ENCODE data around the gene COA3.

DNA sequence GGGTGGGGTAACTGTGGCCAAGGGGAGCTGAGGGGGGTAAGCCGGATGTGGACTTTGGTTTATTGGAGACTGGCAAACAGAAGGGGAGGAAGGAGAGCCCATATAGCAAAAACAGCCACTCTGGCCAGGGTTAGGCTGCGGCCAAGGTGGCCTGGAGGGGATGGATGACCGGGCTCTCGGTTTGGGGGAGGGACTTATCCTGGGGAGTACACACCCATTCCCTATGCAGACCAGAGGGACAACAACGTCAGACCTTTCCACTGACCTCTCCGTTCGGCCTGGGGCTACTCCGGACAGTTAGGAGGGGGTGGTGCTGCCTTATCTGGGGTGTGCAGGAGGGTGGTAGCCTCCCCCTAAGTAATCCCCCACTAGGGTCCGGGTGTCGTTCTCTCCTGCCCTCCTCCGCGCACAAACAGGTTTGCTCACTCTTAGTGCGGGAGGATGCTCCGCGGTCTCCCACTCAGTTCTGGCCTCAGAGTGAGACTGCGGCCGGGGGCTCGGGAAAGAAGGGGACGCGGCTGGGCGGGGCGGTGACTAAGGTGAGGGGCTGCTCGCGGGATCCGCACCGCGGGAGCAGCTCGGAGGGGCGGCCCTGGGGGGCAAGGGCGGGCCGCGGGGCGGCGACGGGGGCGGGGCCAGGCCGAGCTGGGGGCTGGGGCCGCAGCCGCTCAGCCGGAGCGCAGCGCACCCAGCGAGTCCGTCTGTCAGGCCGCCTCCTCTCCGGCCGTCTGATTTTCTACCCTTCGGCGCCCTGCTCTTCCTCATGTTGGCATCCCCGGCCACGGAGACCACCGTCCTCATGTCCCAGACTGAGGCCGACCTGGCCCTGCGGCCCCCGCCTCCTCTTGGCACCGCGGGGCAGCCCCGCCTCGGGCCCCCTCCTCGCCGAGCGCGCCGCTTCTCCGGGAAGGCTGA is 18.3 kb downstream of the COA3 start, which contains the start of gene WNK4:
- TF ChIP-seq EZH2phosphoT487 (IDR thresholded peaks at IDR 0.05; ENCODE audit: unreplicated experiment) (no peak), EZH2 (IDR thresholded peaks at IDR 0.05; ENCODE audit: low read depth, unreplicated experiment) (no peak), POLR2AphosphoS5 (IDR thresholded peaks at IDR 0.05; ENCODE audit: low read depth) (peak; percentile 37; the same call in 1 of the 2 replicates), NANOG (IDR thresholded peaks at IDR 0.05; ENCODE audit: borderline replicate concordance) (no peak), CREB1 (CRISPR knock-in tag; IDR thresholded peaks at IDR 0.05; ENCODE audit: low read depth) (no peak), JUNB (IDR thresholded peaks at IDR 0.05; ENCODE audit: unreplicated experiment) (no peak), ZNF331 (CRISPR knock-in tag; IDR thresholded peaks at IDR 0.05; ENCODE audit: low read depth) (no peak)
- TF ChIP-seq, protein P1, sequence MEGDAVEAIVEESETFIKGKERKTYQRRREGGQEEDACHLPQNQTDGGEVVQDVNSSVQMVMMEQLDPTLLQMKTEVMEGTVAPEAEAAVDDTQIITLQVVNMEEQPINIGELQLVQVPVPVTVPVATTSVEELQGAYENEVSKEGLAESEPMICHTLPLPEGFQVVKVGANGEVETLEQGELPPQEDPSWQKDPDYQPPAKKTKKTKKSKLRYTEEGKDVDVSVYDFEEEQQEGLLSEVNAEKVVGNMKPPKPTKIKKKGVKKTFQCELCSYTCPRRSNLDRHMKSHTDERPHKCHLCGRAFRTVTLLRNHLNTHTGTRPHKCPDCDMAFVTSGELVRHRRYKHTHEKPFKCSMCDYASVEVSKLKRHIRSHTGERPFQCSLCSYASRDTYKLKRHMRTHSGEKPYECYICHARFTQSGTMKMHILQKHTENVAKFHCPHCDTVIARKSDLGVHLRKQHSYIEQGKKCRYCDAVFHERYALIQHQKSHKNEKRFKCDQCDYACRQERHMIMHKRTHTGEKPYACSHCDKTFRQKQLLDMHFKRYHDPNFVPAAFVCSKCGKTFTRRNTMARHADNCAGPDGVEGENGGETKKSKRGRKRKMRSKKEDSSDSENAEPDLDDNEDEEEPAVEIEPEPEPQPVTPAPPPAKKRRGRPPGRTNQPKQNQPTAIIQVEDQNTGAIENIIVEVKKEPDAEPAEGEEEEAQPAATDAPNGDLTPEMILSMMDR (conservative IDR thresholded peaks at IDR 0.05; ENCODE audit: low read depth in 2 of 2) = no peak
- TF ChIP-seq, protein P2, sequence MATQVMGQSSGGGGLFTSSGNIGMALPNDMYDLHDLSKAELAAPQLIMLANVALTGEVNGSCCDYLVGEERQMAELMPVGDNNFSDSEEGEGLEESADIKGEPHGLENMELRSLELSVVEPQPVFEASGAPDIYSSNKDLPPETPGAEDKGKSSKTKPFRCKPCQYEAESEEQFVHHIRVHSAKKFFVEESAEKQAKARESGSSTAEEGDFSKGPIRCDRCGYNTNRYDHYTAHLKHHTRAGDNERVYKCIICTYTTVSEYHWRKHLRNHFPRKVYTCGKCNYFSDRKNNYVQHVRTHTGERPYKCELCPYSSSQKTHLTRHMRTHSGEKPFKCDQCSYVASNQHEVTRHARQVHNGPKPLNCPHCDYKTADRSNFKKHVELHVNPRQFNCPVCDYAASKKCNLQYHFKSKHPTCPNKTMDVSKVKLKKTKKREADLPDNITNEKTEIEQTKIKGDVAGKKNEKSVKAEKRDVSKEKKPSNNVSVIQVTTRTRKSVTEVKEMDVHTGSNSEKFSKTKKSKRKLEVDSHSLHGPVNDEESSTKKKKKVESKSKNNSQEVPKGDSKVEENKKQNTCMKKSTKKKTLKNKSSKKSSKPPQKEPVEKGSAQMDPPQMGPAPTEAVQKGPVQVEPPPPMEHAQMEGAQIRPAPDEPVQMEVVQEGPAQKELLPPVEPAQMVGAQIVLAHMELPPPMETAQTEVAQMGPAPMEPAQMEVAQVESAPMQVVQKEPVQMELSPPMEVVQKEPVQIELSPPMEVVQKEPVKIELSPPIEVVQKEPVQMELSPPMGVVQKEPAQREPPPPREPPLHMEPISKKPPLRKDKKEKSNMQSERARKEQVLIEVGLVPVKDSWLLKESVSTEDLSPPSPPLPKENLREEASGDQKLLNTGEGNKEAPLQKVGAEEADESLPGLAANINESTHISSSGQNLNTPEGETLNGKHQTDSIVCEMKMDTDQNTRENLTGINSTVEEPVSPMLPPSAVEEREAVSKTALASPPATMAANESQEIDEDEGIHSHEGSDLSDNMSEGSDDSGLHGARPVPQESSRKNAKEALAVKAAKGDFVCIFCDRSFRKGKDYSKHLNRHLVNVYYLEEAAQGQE (IDR thresholded peaks at IDR 0.05; ENCODE audit: unreplicated experiment) = no peak
- TF ChIP-seq, protein P3, sequence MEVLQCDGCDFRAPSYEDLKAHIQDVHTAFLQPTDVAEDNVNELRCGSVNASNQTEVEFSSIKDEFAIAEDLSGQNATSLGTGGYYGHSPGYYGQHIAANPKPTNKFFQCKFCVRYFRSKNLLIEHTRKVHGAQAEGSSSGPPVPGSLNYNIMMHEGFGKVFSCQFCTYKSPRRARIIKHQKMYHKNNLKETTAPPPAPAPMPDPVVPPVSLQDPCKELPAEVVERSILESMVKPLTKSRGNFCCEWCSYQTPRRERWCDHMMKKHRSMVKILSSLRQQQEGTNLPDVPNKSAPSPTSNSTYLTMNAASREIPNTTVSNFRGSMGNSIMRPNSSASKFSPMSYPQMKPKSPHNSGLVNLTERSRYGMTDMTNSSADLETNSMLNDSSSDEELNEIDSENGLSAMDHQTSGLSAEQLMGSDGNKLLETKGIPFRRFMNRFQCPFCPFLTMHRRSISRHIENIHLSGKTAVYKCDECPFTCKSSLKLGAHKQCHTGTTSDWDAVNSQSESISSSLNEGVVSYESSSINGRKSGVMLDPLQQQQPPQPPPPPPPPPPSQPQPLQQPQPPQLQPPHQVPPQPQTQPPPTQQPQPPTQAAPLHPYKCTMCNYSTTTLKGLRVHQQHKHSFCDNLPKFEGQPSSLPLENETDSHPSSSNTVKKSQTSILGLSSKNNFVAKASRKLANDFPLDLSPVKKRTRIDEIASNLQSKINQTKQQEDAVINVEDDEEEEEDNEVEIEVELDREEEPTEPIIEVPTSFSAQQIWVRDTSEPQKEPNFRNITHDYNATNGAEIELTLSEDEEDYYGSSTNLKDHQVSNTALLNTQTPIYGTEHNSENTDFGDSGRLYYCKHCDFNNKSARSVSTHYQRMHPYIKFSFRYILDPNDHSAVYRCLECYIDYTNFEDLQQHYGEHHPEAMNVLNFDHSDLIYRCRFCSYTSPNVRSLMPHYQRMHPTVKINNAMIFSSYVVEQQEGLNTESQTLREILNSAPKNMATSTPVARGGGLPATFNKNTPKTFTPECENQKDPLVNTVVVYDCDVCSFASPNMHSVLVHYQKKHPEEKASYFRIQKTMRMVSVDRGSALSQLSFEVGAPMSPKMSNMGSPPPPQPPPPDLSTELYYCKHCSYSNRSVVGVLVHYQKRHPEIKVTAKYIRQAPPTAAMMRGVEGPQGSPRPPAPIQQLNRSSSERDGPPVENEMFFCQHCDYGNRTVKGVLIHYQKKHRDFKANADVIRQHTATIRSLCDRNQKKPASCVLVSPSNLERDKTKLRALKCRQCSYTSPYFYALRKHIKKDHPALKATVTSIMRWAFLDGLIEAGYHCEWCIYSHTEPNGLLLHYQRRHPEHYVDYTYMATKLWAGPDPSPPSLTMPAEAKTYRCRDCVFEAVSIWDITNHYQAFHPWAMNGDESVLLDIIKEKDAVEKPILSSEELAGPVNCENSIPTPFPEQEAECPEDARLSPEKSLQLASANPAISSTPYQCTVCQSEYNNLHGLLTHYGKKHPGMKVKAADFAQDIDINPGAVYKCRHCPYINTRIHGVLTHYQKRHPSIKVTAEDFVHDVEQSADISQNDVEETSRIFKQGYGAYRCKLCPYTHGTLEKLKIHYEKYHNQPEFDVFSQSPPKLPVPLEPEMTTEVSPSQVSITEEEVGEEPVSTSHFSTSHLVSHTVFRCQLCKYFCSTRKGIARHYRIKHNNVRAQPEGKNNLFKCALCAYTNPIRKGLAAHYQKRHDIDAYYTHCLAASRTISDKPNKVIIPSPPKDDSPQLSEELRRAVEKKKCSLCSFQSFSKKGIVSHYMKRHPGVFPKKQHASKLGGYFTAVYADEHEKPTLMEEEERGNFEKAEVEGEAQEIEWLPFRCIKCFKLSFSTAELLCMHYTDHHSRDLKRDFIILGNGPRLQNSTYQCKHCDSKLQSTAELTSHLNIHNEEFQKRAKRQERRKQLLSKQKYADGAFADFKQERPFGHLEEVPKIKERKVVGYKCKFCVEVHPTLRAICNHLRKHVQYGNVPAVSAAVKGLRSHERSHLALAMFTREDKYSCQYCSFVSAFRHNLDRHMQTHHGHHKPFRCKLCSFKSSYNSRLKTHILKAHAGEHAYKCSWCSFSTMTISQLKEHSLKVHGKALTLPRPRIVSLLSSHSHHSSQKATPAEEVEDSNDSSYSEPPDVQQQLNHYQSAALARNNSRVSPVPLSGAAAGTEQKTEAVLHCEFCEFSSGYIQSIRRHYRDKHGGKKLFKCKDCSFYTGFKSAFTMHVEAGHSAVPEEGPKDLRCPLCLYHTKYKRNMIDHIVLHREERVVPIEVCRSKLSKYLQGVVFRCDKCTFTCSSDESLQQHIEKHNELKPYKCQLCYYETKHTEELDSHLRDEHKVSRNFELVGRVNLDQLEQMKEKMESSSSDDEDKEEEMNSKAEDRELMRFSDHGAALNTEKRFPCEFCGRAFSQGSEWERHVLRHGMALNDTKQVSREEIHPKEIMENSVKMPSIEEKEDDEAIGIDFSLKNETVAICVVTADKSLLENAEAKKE (CRISPR knock-in tag; IDR thresholded peaks at IDR 0.05) = no peak
- TF ChIP-seq, protein P4, sequence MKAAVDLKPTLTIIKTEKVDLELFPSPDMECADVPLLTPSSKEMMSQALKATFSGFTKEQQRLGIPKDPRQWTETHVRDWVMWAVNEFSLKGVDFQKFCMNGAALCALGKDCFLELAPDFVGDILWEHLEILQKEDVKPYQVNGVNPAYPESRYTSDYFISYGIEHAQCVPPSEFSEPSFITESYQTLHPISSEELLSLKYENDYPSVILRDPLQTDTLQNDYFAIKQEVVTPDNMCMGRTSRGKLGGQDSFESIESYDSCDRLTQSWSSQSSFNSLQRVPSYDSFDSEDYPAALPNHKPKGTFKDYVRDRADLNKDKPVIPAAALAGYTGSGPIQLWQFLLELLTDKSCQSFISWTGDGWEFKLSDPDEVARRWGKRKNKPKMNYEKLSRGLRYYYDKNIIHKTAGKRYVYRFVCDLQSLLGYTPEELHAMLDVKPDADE (IDR thresholded peaks at IDR 0.05) = no peak; the same call in 1 of the 2 replicates

Measured in GM23338 (cell line).